ENCODE data around the gene GPR156.

Gene GPR156

GRCh38 chr3:120119846-120120510 lies 165.0 kb downstream of the GPR156 start:
- no peak for DNase-seq (ENCODE audit: low read depth)

Measured in stimulated activated CD4-positive, alpha-beta T cell treated with anti-CD3 and anti-CD28 coated beads, Interleukin-2, amount 100 ng/mL, for 4 hours (primary cell).